ENCODE measurements around the gene ABCG4.
A peak's percentile ranks its signal among the peaks of the same experiment; 100 is the strongest.
"Not testable (repeated sequence)": the region's sequence is repeated elsewhere in the genome, so short reads cannot be mapped to it uniquely, and the experiment has no call there.

Gene ABCG4

DNA sequence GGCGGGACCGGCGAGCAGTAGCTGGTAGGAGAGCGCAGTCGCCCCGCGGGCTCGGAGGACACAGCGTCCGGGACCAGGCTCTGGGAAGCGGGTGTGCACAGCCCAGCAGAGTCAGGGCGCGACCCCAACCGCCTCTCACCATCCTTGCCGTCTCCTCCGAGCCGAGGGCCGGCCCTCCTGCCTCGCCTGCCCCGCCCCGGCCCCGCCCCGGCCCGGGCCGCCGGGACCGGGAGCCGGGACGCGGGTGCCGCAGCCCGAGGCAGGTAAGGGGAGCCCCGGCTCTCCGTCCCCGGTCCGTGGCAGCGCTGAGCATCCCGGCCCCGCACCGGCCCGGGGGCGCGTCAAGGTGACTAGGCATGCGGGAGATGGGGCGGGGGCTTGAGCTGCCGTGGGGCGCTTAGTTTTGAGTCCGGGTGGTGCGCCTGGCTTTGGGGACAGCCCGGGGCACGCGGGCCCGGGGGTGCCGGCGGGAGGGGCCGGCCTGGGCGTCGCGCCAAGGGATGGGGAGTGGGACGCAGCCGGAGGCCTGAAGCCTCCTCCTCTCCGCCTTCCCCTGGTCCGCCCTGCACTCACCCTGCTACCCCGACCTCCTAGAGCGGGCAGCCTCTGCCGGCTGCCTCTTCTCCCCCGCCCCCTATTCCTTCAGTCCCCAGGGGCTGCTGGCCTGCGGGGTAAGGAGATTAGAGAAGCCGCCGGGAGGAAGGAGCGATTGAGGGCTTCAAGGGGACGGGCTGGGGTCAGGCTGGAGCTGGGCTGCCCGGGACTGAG is at the start of gene ABCG4:
Gene ABCG4 (plus strand): TSS at position 35 of the 768 bp plus-strand sequence. CDS start 914 bp downstream, outside the sequence.
- DNase-seq (ENCODE audit: low read depth): no peak

DNA sequence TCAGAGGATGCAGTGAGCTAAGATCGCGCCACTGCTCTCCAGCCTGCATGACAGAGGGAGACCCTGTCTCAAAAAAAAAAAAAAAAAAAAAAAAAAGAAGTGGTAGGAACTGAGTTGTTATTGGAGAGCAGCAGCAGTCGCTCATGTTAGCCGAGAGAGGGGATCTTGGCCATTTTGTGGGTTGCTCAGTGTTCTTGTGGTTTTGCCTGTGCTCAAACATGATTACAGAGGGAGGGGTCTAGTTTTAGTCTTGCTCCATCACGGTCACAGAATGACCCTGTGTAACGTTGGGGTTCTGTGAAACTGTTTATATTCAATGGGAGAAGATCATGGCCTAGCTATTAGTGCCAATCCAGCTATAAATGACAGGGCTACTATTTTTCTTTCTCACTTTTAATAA is 49.1 kb upstream of the ABCG4 start:
- no peak for DNase-seq (ENCODE audit: low read depth)

DNA sequence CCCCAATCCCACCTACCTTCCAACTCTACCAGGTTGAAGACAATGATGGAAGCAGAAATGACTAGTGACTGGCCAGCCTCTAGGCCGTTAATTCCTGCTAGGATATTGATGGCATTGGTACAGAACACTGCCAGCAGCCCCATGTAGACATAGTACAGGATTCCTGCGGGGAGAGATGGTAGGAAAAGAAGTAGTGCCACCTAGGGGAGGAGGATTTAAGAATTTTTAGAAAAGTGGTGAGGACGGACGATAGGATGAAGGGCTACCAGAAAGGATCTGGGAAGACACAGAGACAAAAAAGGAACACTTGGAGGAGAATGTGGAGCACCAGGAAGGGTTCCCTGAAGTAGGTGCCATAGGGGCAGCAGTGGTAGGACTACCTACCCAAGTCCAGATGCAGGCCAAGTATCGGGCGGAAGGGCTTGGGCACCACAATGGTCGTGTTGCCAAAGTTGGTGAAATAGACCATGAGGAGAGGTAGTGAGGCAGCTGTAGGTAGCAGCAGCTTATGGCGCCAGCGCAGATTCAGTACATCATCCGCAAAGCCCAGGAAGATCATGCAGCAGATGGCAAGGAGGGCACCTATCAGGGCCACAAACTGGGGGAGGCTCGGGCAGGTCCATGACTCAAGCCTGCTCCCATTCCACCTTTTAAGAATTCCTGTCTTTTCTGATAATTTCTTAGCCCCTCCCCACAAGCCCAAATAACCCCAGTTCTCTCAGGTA is 48.4 kb upstream of the ABCG4 start:
- no peak for DNase-seq (ENCODE audit: low read depth)

DNA sequence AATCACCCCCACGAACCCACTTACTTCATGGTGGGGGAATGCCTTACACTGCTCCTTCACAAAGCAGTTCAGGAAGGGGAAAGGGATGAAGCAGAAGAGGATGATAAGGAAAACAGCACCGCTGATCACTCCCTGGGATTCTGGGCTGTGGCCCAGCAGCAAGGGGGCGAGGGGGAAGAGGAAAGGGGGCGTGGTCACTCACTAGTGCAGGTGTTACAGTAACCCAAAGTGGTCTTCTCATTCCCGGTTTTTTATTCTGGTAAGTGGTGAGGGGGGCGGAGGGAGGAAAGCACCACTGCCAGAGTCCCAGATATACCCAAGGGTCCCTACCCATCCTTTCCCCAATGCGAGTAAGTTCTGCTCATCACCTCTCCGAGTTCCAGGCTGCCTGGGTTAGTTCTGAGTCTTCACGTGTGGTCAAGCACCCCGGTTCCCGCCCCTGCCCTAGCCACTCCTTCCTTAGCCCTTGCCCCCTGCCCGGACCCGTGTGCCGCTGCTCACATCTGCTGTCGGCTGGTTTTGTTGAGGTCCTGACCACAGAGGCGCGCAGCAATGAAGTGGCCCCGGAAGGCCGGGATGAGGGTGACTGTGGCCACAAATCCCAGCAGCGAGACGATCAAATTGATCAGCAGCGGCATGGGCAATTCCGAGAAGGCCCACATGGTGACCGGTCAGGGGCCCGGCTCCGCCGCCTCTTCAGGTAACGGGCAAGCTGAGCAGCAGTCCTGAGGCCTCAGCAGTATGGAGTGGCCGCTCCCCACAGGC is 47.7 kb upstream of the ABCG4 start:
- DNase-seq (ENCODE audit: low read depth): no peak

DNA sequence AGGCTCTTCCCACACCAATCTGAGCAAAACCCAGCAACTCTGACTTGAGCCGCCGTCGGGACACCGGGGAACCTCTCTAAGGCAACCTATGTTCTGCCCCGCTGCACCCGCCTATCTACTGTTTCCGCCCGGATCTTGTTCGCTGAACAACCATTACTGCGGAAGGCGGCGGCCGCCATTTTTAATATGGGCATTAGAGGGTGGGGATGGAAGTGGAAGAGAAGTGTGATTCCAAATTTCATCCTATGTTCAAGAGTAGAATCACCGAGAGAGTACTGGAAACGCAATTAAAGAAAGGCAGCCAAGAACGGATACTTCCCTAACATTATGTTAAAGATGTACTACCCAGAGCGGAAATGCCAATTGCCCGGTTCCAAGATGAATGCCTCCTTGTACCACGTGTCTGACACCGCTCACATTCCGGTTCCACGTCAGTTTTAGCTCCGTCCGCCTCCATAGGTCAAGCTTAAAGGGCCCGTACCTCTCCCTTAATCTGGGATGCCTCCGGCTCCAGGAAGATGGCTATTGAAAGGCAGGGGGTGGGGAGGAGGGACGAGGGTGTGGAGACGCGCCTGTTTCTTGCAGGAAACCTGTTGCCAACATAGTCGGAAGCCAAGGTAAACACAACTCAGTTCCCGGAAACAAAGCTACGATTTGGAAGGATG is 47.0 kb upstream of the ABCG4 start, which contains the start of gene DPAGT1:
Gene DPAGT1 (minus strand): TSS at position 95 of the 665 bp plus-strand sequence. CDS start 198 bp downstream, outside the sequence.
- peak; percentile 72 for DNase-seq (ENCODE audit: low read depth)

DNA sequence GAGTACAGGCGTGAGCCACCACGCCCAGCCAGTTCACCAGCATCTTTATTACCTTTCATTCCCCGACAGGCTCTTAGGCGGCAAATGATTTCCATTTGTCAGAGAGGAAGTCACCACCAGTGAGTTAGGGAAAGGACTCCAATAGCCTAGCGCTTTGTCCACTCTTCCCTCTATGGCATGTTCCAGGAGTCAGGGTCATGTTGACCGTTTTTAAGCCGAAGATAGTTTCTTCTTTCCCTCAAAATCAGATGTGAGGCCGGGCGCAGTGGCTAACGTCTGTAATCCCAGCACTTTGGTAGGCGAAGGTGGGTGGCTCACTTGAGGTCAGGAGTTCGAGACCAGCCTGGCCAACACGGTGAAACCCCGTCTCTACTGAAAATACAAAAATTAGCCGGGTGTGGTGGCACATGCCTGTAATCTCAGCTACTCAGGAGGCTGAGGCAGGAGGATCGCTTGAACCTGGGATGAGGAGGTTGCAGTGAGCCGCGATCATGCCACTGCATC is 45.6 kb upstream of the ABCG4 start:
- DNase-seq (ENCODE audit: low read depth): not testable (repeated sequence)

DNA sequence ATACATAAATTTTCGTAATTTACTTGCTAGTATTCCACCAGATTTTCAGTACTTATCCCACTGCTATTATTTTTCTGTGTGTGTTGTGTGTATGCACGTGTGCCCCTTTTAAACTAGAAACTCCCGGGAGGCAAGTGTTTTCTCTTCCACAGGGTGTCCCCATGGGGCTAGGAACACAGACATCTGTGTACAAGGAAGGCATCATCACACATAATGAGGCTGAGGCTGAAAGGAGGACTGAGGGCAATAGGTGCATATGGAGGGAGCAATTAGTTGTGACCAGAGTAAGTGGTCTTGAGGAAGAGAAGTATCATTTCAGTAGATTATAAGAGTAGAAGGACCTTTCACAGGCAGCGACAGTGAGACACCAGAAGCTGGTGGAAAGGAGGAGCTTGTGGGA is 45.1 kb upstream of the ABCG4 start:
- DNase-seq (ENCODE audit: low read depth): no peak

DNA sequence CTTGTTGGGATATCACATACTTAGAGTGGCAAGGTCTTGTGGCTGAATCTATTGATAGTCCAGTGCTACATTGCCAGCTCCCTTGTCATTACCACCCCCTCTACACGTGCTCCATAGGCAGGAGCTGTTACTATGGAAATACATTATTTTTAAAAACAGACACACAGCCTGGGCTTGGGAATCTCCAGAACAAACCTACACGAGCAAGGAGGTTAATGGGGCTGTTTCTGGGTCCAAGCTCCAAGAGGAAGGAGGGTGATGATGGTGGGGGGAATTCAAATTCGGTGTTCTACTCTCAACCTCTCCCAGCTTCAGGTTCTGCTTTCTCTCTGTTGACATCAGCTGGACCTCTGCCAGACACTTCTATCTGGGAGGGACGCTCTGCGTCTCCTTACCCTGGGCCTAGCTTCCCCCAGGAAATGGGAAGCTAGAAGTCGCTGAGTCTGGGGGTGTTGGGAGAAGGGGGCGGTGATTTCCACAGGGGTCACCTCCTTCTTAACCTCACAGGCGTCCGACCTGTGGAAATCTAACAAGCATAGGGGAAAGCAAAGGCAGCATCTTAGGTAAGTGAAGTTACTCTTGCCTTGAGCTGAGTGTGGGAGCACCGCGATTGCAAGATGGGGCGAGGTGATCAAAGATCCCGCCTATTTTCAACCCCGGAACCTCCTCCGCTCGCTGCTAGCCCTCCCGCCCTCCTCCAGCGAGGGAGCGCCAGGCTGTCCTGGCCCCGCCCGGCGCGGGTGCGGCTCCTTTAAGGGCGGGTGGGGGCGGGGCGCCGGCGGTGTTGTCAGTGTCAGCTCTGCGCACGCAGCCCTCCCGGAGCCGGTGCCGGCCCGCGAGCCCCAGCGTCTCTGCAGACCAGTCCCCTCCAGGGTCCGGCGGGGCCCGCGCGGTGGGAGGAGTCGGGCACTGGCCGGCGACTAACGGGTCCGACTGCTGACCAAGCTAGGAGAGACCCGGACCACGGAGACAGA is 42.0 kb upstream of the ABCG4 start, which contains the start of gene C2CD2L:
Gene C2CD2L (plus strand): TSS at position 781 of the 974 bp plus-strand sequence. CDS start 398 bp downstream, outside the sequence.
- peak; percentile 81 for DNase-seq (ENCODE audit: low read depth)

DNA sequence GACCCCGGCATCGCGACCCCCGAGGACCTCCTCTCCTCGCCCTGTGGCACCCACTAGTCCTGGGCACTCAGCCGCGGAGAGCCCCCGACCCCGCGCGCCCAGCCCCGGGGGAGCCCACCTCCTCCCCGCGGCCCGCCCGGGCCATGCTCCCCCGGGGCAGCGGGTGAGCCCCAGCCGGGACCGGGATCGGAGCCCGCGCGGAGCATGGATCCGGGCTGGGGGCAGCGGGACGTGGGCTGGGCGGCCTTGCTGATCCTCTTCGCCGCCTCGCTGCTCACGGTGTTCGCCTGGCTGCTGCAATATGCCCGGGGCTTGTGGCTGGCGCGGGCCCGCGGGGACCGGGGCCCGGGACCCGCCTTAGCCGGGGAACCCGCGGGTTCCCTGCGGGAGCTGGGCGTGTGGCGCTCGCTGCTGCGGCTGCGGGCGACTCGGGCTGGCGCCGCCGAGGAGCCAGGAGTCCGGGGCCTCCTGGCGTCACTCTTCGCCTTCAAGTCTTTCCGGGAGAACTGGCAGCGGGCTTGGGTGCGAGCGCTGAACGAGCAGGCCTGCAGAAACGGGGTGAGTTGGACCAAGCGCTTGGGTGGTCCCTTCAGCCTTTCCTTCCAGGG is 41.2 kb upstream of the ABCG4 start:
- DNase-seq (ENCODE audit: low read depth): no peak

DNA sequence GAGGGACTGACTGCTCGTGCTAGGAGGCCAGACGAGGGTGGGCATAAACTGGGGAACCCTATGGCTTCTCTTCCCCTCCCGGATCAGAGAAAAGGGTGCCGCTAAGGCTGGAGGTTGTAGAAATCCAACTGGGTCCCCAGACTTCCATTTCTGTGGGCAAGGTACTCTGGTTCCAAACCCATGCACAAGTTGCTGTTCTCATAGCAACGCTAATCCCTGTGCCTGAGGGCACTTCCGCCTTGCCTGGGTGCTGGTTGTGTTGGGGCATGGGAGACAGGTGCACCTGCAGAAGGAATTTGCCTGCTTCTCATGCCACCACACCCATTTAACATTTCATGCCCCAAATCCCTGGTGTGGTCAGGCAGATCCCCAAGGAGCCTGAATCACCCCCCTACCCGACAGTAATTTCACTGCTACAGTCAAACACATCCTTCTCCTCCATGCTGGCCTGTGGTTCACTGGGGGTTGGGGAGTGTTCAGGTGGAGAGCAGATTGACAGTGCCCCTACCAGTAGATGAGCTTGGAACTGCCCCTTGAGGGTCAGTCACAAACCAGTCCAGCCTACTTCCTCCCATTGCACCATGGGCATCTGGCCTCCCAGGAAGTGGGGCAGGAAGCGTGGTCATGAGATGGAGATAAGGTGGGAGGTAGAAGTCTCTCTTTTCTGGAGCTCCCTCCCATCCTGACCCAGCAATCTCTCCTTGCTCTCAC is 40.6 kb upstream of the ABCG4 start:
- no peak for DNase-seq (ENCODE audit: low read depth)

DNA sequence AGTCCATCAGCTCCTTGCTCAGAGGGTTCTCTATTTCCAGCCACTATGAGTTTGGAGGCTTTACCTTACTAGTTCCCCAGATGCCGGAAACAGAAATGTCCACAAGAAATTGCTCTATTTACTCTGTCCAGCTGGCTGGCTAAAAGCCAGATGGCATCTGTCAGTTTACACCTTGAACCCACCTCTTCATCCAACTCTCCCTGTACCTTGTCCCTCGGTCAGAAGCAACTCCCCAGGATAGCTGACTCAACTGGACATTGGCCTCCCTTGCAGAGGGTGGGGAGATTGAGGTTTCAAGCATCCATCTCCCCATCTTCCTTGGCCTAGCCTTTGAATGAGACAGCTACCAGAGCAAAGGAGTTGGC is 40.0 kb upstream of the ABCG4 start:
- DNase-seq (ENCODE audit: low read depth): no peak

DNA sequence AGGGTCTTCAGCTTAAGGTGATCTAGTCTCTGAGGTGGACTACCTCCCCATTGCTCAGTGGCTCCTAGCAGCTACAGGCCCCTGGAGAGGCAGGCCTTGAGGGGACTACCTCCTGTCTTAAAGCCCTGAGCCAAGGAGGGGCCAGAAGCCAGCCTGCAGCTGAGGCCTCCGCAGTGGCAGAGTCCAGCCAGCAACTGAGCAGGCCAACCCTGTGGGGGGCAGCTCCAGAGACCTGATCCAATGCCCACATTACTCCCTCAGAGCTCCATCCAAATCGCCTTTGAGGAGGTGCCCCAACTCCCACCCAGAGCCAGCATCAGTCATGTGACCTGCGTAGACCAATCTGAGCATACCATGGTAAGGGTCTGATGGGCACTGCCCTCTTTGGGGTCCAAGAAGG is 39.0 kb upstream of the ABCG4 start:
- DNase-seq (ENCODE audit: low read depth): no peak

DNA sequence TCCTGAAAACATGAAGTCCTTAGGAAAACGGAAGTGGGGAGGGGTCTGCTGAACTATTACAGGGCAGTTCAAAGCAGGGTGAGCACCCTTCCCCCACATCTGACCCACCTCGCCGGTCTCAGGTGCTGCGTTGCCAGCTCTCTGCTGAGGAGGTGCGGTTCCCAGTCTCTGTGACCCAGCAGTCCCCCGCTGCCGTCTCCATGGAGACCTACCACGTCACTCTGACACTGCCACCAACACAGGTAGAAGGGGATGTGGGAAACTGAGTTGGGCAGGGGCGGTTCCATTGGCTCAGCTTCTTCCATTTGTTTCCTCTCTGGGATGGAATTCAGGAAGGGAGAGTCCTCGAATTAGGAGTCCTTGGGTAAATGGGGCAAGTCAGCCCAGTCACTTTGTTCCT is 38.4 kb upstream of the ABCG4 start:
- no peak for DNase-seq (ENCODE audit: low read depth)

DNA sequence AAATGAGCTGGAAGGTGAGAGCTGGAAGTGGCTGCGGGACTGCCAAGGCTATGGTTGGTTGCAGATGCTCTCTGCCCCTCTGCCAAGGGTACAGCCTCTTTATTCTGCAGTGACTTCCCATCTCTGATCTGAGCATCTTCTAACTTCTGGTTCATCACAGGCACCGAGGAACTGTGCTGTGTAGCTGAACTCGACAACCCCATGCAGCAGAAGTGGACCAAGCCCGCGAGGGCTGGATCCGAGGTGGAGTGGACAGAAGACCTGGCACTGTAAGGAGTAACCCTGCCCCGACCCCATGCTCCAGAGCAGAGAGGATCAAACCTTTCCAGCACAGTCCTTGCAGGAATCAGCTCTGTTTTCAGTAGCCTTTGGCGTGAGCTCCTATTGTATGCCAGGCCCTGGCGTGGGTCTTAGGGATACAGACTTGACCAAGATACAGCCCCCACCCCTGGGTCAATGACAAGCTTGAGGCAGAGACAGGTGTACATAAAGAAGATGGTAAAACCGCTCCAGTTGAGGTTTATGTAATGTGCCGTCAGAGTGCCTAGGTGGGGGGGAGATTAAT is 37.4 kb upstream of the ABCG4 start:
- DNase-seq (ENCODE audit: low read depth): no peak

DNA sequence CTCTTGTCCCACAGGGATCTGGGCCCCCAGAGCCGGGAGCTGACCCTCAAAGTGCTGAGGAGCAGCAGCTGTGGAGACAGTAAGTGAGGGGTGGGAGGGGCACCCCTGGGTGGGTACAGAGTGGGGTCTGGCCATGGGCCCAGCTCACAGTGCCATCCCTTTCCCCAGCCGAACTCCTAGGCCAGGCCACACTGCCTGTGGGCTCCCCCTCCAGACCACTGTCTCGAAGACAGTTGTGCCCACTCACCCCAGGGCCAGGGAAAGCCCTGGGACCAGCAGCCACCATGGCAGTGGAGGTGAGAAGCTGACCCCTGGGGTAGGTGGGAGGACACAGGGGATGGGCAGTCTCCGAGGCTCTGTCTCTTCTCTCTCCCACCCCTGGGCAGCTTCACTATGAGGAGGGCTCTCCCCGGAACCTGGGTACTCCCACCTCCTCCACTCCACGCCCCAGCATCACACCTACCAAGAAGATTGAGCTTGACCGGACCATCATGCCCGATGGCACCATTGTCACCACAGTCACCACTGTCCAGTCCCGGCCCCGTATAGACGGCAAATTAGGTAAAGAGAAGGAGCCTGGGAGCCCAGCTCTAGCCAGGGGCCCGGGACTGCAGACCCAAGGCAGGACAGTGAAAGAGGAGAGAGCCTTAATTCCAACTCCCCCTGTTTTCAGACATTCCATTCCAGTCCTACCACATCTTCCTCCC is 36.4 kb upstream of the ABCG4 start:
- no peak for DNase-seq (ENCODE audit: low read depth)

DNA sequence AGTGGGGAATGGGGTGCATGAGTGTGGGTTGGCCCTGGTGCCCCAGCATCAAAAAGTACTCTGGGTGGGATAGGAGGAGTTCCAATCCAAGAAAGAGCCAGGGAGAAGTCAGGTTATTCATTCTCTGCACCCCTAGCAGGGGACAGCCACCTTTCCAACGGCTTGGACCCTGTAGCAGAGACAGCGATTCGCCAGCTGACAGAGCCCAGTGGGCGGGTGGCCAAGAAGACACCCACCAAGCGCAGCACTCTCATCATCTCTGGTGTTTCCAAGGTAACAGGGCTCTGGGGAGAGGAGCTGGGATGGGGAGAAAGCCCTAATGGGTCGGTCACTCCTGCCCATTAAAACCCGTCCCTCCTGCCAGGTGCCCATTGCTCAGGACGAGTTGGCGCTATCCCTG is 35.1 kb upstream of the ABCG4 start:
- DNase-seq (ENCODE audit: low read depth): no peak

DNA sequence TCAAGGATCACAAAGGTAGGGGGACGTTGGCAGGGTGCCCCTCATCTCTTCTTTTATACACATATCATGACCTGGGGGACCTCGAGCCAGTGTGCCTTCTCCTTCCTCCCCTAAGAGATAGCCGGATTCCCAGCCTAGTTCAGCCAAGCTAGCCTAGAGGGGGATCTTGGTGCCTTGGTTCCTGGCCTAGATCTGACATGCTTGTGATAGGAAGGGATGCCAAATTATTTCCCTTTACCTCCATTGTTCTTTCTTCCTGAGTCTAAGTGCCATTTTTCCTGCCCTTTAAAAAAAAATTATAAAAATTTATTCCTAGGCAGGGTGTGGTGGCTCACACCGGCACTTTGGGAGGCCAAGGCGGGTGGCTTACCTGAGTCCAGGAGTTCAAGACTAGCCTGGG is 34.5 kb upstream of the ABCG4 start:
- DNase-seq (ENCODE audit: low read depth): no peak

DNA sequence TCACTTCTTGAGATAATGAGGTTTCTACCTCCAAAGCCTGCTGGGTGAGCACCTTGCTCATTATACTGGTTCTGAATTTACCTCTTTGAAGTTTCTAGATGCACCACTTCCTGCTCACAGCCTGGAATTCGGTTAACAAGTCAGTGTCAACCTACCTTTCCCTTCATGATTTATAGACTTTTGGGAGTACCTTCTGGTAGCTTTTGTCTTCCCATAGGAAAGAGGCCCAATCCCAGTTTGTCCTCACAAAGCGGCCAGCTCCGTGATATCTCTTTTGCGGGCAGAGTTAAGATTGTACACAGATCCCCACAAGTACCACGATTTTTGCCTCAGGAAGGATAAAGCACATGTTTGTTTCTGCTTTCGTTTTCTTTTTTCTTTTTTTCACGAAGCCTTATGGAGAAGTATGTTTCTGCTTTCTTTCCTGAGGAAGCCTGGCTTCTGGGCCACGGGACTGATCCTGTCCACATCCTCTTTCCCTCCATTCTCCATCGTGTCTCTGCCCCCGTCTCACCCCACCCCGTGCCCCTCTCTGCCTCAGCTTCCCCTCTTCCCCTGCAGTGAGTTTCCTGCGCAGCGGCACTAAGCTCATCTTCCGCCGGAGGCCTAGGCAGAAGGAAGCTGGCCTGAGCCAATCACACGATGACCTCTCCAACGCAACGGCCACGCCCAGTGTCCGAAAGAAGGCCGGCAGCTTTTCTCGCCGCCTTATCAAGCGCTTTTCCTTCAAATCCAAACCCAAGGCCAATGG is 33.2 kb upstream of the ABCG4 start:
- no peak for DNase-seq (ENCODE audit: low read depth)
